GM18511 (cell line): Measurements from ENCODE around the gene USP1.

Experiments used
- ATAC-seq: cut with Tn5 transposase; IDR thresholded peaks from one replicate; pipeline ENCODE4 v1.9.1; 2021; ENCODE audit warnings: mild to moderate bottlenecking, moderate library complexity; ENCODE audit not compliant: unreplicated experiment

The USP1 gene

DNA sequence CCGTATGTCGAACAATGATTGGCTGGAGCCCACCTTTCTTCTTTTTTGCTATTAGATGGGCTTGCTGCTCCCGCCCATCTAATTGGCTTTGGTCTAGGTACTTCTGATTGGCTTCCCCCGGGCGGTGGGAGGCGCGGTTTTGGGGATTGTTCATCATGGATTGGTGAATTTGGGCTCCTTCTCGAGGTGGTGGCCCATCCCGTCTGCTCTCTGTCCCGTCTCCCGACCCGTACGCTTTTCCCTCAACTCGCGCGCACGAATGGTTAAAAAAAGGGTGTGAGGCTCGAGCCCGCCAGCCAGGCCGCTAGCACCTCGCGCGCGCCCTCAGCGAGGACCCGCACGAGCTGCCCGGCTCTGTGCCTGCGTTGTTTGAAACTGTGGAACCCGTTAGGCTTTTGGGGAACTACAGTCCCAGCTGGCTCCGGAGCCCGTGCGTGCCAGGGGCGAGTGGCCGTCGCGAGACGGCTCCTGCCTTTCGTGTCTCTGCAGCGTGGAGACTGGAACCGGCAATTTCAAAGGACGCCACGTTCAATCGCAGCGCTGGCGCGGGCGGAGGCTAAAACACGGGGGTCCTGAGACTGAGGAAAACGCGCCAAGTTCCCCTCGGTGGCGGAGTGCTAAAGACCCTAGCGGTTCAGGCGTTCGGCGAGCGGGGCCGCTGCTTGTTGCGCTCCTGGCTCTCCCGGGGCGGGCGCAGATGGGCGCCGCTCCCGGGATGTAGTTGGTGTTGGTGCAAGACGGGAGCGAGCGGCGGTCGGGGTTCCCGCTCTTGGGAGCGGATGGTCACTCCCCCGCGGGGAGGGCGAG is at the start of gene USP1:
USP1 (plus strand) TSS at position 584 of the 807 bp plus-strand sequence. CDS start 2,819 bp downstream, outside the sequence.
- peak; percentile 76 for ATAC-seq

DNA sequence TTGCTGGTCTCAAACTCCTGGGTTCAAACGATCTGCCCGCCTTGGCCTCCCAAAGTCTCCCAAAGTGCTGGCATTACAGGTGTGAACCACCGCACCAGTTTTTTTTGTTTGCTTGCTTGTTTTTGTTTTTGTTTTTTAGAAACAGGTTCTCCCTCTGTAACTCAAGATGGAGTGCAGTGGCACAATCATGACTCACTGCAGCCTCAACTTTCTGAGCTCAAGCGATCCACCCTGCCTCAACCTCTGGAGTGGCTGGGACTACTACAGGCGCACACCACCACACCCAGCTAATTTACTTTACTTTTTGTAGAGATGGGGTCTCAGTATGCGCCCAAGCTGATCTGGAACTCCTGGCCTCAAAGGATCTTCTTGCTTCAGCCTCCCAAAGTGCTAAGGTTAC is 47.3 kb upstream of the USP1 start:
- ATAC-seq = no peak

- no peak for ATAC-seq
These were observed 46.8 kb upstream of the USP1 start for GRCh38 chr1:62390071-62390470.

DNA sequence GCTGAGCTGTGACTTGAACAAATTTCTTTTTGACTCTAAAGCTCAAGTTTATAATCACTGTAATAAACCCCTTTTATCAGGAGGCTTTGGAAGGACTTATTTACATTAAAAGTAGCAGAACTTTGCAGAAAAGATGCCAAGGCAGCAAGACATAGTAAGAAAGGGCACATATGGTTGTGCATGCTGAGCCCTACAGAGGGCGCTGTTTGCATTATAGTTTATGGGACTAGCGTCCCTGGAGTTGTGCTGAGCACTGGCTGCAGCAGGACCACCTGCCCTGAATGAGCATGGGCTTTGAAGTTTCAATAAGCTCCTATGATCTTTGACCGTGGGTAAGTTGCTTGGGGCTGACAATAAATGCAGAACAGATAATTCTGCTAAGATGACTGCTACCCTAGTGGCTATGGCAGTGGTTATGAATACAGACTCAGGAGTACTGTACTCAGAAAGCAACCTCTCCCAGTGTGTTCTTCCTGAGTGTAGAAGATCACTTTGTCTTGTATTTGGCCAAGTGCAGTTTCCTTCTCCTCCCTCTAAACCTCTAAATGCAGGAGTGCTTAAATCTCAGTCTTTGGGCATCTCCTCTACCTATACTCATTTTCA is 45.4 kb upstream of the USP1 start:
- peak; percentile 51 for ATAC-seq

DNA sequence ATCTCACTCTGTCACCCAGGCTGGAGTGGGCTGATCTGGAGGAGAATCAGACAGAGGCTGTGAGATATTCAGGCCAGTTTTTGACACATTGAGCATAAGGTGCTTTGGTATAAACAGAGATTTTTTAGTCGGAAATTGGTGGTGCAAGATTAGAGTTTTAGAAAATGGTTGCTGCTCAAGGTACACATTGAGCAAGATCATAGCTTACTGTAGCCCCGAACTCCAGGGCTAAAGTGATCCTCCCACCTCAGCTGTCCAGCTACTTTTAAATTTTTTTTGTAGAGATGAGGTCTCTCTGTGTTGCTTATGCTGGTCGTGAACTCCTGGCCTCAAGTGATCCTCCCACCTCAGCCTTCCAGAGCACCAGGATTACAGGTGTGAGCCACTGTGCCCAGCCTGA is 43.9 kb upstream of the USP1 start:
- no peak for ATAC-seq

DNA sequence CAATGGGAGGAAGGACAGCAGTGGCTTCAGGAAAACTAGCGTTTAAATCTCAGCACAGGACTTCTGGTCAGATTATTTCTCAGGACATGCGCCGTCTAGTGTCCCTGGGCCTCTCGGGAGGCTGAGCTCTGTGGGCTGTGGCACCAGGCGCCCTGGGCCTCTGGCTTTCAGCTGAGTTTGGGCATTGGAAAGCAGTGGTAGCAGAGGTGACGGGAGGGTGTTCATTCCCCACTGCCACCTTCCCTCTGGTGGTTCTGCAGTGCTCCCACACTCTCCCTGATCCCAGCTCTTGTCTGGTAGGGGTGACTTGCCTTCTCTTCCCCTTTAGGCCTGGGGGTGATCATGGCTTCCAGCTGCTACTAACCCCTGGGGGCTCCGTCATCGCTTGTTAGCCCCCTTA is 42.2 kb upstream of the USP1 start:
- no peak for ATAC-seq

DNA sequence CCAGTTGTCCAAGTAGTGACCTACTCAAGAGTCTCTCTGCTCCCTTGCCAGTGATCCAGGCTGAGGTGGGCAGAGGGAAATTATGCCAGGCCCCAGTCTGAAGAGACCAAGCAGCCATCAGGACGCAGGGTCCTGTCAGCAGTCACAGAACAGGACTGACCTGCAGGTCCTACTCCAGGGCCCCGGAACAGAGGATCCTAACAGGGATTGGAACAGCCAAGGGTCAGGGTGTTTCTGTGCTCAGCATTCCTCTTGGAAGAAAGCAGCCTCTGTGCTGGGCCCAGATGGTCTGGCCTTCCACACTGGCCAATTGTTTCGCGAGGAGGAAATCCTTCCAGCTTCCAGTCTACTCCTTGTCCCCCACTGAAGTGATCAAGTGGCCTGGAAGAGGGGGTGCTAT is 41.6 kb upstream of the USP1 start:
- no peak for ATAC-seq

- ATAC-seq = no peak
These were observed 40.0 kb upstream of the USP1 start for GRCh38 chr1:62396871-62397270.

DNA sequence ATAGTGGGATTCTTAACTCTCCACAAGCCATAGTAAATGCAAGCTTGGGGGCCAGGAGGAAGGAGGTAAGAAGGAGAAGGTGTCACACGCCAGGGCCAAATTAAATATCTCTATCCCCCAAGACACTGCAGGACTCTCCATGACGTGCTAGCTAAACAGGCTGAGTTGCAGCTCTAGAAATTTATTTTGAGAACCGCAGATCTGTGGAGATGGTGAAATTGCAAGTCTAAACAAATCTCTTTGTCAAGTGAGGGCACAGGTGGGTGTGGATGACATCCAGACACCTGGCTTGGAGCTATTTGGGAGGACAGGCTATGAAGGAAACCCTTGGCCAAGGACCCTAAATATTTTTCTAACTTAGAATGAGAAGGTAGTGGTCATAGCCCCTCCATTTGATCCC is 39.5 kb upstream of the USP1 start:
- no peak for ATAC-seq

- ATAC-seq = no peak
These were observed 38.5 kb upstream of the USP1 start for GRCh38 chr1:62398377-62398776.

- no peak for ATAC-seq
These were observed 35.7 kb upstream of the USP1 start for GRCh38 chr1:62401034-62401760.

DNA sequence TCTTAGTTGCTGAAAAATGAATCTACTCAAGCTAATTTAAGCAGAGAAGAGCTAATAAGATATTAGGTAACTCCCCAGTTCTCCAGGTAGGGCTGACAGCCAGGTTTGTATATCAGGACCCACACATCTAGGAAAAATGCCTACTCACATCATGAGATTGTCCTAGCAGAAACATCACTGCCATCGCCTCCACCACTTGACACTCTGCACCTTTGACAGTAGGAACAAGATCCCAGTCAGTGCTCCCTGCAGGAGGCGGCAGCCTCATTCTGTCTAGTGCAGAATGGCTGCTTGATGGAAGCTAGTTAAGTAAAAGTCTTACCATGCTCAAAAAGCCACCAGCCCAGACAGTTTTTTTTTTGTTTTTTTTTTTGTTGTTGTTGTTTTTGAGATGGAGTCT is 31.6 kb upstream of the USP1 start:
- ATAC-seq = no peak

DNA sequence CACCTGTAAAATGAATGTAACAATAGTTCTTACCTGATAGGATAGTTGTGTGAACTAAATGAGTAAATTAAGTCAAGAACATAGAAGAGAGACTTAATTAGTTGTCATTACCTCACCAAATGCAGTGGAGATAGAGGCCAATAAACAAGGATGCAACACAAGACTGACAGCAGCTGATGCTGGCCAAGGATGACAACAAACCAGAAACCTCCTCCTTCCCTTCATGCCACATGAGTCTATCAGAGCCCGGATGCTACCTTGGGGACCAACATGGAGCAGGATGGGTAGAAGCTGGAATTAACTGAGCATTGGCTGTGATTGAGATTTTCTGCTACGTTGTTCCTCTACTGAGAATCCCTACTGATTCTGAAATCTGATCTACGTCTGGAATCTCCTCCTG is 30.3 kb upstream of the USP1 start:
- ATAC-seq = no peak

- no peak for ATAC-seq
These were observed 29.3 kb upstream of the USP1 start for GRCh38 chr1:62407398-62408009.

GRCh38 chr1:62415687-62416086 is 21.2 kb upstream of the USP1 start:
- no peak for ATAC-seq

DNA sequence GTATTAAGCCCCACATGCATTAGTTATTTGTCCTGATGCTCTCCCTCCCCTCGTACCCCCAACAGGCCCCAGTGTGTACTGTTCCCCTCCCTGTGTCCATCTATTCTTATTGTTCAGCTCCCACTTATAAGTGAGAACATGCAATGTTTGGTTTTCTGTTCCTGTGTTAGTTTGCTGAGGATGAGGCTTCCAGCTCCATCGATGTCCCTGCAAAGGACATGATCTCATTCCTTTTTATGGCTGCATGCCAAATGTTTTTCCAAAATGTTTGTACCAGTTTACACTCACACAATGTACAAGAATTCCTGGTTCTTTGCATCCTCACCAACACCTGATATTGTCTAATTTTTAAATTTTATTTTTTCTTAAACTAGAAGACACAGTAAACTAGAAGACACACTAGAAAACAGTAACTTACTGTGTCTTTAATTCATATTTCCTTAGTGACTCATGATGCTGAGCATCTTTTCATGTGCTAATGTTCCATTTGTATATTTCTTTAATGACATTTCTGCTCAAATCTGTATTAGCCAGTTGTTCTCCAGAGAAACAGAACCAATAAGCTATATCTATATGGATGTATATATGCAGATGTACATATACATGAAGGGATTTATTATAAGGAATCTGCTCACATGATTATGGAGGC is 19.4 kb upstream of the USP1 start:
- no peak for ATAC-seq

DNA sequence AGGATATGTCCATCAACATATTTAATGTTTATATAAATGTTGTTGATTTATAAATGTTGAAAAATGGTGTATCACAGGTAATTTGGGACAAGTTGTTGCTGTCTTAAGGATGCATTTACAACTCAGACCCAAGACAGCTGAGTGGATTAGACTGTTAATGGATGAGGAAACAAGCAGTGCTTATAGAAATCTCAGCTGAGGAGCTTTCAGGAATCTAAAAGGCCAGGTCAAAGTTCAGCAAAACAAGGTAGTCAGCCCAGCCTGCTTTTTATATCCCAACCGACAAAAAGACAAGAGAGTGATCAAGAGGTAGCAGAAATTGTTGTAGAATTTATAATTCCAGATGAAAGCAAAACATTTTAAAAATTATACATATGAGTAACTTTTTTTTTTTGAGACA is 16.6 kb upstream of the USP1 start:
- no peak for ATAC-seq

GRCh38 chr1:62423580-62424242 is 13.1 kb upstream of the USP1 start:
- ATAC-seq = no peak

DNA sequence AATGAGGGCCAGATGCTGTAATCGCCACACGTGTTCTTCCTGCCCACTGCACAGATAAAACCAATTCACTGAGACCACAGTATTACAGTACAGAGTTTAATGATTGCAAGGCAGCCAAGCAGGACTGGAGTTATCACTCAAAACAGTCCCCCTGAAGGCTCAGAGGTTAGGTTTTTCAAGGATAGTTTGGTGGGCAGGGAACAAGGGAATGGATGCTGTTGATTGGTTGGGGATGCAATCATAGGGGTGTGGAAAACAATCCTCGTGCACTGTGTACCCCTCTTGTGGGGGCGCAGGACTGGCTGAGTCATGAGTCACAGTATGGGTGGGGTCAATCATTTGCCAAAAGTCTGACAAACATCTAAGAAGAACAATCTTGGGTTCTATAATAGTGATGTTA is 12.4 kb upstream of the USP1 start:
- ATAC-seq = no peak

- no peak for ATAC-seq
These were observed 11.8 kb upstream of the USP1 start for GRCh38 chr1:62425041-62425440.

DNA sequence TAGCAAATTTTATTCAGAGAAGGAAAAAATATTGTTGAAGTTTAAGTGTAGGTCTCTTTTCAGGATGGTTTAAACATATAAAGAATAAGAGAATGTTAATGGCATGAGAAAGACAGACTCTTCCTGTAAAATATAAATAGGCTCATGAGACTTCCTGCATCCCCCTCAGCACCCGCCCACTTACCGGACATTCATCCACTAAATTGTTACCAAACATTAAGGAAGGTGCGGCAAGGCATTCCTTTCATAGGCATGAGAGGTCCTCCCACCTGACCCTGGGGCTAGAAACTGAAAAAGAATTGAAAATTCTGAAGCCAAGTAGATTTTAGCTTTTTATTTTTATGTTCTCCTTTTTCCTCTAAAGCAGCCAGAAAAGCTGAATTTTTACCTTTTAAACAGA is 10.6 kb upstream of the USP1 start:
- no peak for ATAC-seq
